ENCODE data around the gene LYRM1. TPM values are rescaled to one million over a fixed set of nuclear protein-coding genes. Genes with fewer than 3 reads are reported as not detected.

LYRM1 gene
- total RNA-seq, 4 donors from 2014 or later, result 30.6 to 67.3 (median 39.4) TPM

GRCh38 chr16:20906341-20907255 lies 6.0 kb downstream of the LYRM1 start:
- Histone ChIP-seq H3K4me3 (no peak overlapping the region), H3K27ac (peak overlapping the region; percentile 37 to 100 (median 74)), H3K36me3 (no peaks in the 10 kb centered on the region), H3K27me3 (no peaks in the 10 kb centered on the region), H3K4me1 (peaks cover 3 to 92% (median 63%) of the 10 kb centered on the region in 4 donors), H3K9me3 (no peaks in the 10 kb centered on the region)
- DNase-seq (ENCODE audit: low spot score in 2 of 2), result peak in 1 of 2 donors; percentile 46
- WGBS, 2 donors, result 49 to 54% methylated on average over 4 of the region's 4 CpGs
- TF ChIP-seq EP300 (IDR thresholded peaks at IDR 0.05), result peak in 1 of 2 donors; percentile 64
- no peak for TF ChIP-seq POLR2A (IDR thresholded peaks at IDR 0.05)

DNA sequence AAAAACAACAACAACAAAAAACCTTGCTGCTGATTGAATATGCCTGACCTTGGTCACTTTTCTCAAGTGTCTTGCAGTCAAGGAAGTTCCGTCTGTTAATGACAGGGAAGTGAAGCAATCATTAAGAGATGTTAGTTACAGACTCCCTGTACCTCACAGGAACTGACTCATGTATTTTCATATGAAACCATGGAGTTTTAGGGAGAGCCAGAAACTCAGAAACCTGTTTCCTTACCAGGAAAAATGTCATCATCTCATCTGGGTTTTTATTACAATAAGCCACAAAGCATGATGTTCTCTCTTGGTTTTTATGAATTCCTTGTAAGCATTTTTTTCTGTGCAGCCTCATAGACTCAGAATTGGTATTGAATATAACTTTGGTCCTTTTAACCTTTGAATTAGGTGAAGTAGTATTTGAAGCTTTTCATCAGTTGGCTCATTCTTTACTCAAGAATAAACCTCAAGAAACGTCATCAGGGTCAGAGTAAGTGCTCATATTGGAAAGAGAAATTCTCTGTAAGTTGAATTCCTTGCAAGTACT lies 10.3 kb downstream of the LYRM1 start:
- Histone ChIP-seq H3K9me3 (no peaks in the 10 kb centered on the region), H3K4me3 (no peak overlapping the region), H3K27ac (peak overlapping the region; percentile 31 to 92 (median 72)), H3K4me1 (peaks cover 0 to 79% (median 30%) of the 10 kb centered on the region in 4 donors), H3K27me3 (no peaks in the 10 kb centered on the region), H3K36me3 (peaks cover 0 to 2% (median 0%) of the 10 kb centered on the region in 3 donors)
- TF ChIP-seq CTCF (IDR thresholded peaks at IDR 0.05) (no peak), EP300 (IDR thresholded peaks at IDR 0.05) (peak; percentile 35 to 94)
- no peak for DNase-seq (ENCODE audit: low spot score in 2 of 2)
- 34 to 37% methylated on average over 2 of the region's 2 CpGs for WGBS, 2 donors

- WGBS, 2 donors, result 50 to 52% methylated on average over 1 of the region's 1 CpG
- peaks cover 0 to 78% (median 25%) of the 10 kb centered on the region in 4 donors for H3K4me1 ChIP-seq
- H3K36me3 ChIP-seq, result peaks cover 0 to 7% (median 0%) of the 10 kb centered on the region in 3 donors
- DNase-seq (ENCODE audit: low spot score in 2 of 2), result no peak
- H3K9me3 ChIP-seq, result no peaks in the 10 kb centered on the region
- peak overlapping the region; percentile 31 to 92 (median 72) for H3K27ac ChIP-seq
- H3K4me3 ChIP-seq, result no peak overlapping the region
- TF ChIP-seq EP300 (IDR thresholded peaks at IDR 0.05), result no peak
- TF ChIP-seq POLR2A (IDR thresholded peaks at IDR 0.05), result no peak
- no peak for TF ChIP-seq CTCF (IDR thresholded peaks at IDR 0.05)
- no peaks in the 10 kb centered on the region for H3K27me3 ChIP-seq
These were observed 10.8 kb downstream of the LYRM1 start for GRCh38 chr16:20911361-20911760.

DNA sequence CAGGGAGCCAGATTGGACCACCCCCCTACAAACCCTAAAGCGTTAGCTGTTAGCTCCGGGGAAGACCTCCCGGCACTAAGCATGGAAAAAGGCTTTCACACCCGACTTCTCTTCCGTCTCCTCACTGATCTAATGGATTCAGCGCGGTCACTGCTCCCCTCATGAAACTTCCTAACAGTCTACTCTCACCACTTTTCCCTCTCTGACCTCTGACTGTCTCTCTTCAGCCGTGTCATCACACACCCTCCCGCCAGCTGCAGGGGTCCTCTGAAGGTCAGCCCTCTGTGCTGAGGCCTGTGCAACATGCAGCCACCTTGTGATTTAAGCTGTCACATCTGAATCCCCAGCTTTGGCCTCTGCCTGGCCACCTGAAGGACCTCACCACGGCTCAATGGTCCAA lies 15.7 kb downstream of the LYRM1 start:
- no peak for DNase-seq (ENCODE audit: low spot score in 2 of 2)
- Histone ChIP-seq H3K9me3 (no peaks in the 10 kb centered on the region), H3K4me3 (no peak overlapping the region), H3K27ac (no peak overlapping the region), H3K4me1 (peaks cover 0 to 58% (median 20%) of the 10 kb centered on the region in 4 donors), H3K36me3 (peaks cover 0 to 10% (median 0%) of the 10 kb centered on the region in 3 donors), H3K27me3 (no peaks in the 10 kb centered on the region)
- WGBS, 2 donors, result 83 to 88% methylated on average over 10 of the region's 10 CpGs
- TF ChIP-seq EP300 (IDR thresholded peaks at IDR 0.05) (no peak), POLR2A (IDR thresholded peaks at IDR 0.05) (no peak), CTCF (IDR thresholded peaks at IDR 0.05) (no peak)

- no peak overlapping the region for H3K4me3 ChIP-seq
- H3K4me1 ChIP-seq, result peaks cover 0 to 52% (median 15%) of the 10 kb centered on the region in 4 donors
- H3K36me3 ChIP-seq, result peaks cover 0 to 12% (median 0%) of the 10 kb centered on the region in 3 donors
- DNase-seq (ENCODE audit: low spot score in 2 of 2), result no peak
- 87 to 89% methylated on average over 4 of the region's 4 CpGs for WGBS, 2 donors
- H3K9me3 ChIP-seq, result no peaks in the 10 kb centered on the region
- TF ChIP-seq POLR2A (IDR thresholded peaks at IDR 0.05), result no peak
- no peak for TF ChIP-seq EP300 (IDR thresholded peaks at IDR 0.05)
- no peak for TF ChIP-seq CTCF (IDR thresholded peaks at IDR 0.05)
- no peaks in the 10 kb centered on the region for H3K27me3 ChIP-seq
- no peak overlapping the region for H3K27ac ChIP-seq
These were observed 16.4 kb downstream of the LYRM1 start for GRCh38 chr16:20916942-20917341.

All from tibial nerve (tissue), 4 donors.